Kidney (tissue), 14 donors: ENCODE results near the gene SSC5D. TPM values are rescaled to one million over a fixed set of nuclear protein-coding genes. Genes with fewer than 3 reads are reported as not detected.
A peak's percentile ranks its signal among the peaks of the same experiment; 100 is the strongest.

ENCODE experiments used
- DNase-seq, 5 donors: peaks; one replicate each; pipeline ENCODE4 v3.0.0-alpha.2; 2013 to 2020
- FAIRE-seq: peaks from 2 replicates; lab custom pipeline; 2012; peaks lifted over from hg19 to GRCh38; lab: Jason Lieb, UNC
- H3K27ac ChIP-seq, 2 donors: one replicate each; pipeline ENCODE4 v1.7.0; 2013; ENCODE audit warnings: low read depth in 2 of 2, low read length in 2 of 2, inconsistent platforms in 1 of 2
- H3K27me3 ChIP-seq: one replicate; pipeline ENCODE4 v1.7.1; 2013; ENCODE audit warnings: low read length, inconsistent platforms; ENCODE audit not compliant: control insufficient read depth, insufficient read depth
- H3K36me3 ChIP-seq, 3 donors: one replicate each; pipeline versions ENCODE4 v1.7.0 to v1.7.1; 2013; ENCODE audit warnings: low read length in 3 of 3, control low read depth in 1 of 3, inconsistent platforms in 1 of 3; ENCODE audit not compliant: insufficient read depth in 3 of 3, control insufficient read depth in 2 of 3
- H3K4me1 ChIP-seq, 3 donors: one replicate each; pipeline versions ENCODE4 v1.7.0 to v1.7.1; 2013; ENCODE audit warnings: low read length in 3 of 3, inconsistent platforms in 1 of 3, low read depth in 1 of 3; ENCODE audit not compliant: control insufficient read depth in 2 of 3, insufficient read depth in 2 of 3
- H3K4me3 ChIP-seq, 3 donors: one replicate each; pipeline versions ENCODE4 v1.7.0 to v1.8.1; 2013; ENCODE audit warnings: low read length in 3 of 3, control low read depth in 1 of 3, inconsistent platforms in 1 of 3
- H3K9ac ChIP-seq, 3 donors: one replicate each; pipeline versions ENCODE4 v1.7.0 to v1.7.1; 2013; ENCODE audit warnings: low read length in 3 of 3, control low read depth in 1 of 3, inconsistent platforms in 1 of 3
- H3K9me3 ChIP-seq, 3 donors: one replicate each; pipeline versions ENCODE4 v1.7.0 to v1.7.1; 2013; ENCODE audit warnings: low read length in 3 of 3, control low read depth in 1 of 3, inconsistent platforms in 1 of 3; ENCODE audit not compliant: control insufficient read depth in 2 of 3, insufficient read depth in 1 of 3
- intact Hi-C: fragments of 100-400 bp; cut with DNase I; formaldehyde crosslinking; loops from one replicate; pipeline ENCODE4 v1.11.1; 2022
- polyA plus RNA-seq: library from polyadenylated mRNA; stranded (reverse); fragments of 350-450 nt; fragmentation: Illumina TruSeq; extraction: RNeasy Lipid Tissue Mini Kit (QIAGEN cat#74804); gene quantifications from one replicate; pipeline ENCODE4 v1.2.3, GENCODE V29; 2014; ENCODE audit warnings: low read depth, low replicate concordance; ENCODE audit not compliant: insufficient read depth
- total RNA-seq: library from RNA; stranded (reverse); fragmentation: NEBNext Ultra II Directional; extraction: Animal tissue kit (Norgen Biotek cat#: 25700); gene quantifications from one replicate; pipeline ENCODE4 v1.2.1, GENCODE V29; 2021
- TF ChIP-seq, protein P1 (sequence below): IDR thresholded peaks from 3 replicates; pipeline ENCODE4 v1.5.1; 2012; ENCODE audit warnings: mild to moderate bottlenecking, moderate library complexity, borderline replicate concordance; ENCODE audit not compliant: insufficient read depth; ENCODE audit errors: extremely low read depth
- donor health status: control.
- donor health status: control.
- donor health status: control.
- donor health status: control.
- donor health status: control.
- donor health status: DM: yes; HTN: yes; CAD: no.
- donor health status: Normal renal cell carcinoma (clear cell type).

The SSC5D gene
- total and polyA plus RNA-seq, 2 donors from 2014 or later = 2.2 to 9.4 TPM

DNA sequence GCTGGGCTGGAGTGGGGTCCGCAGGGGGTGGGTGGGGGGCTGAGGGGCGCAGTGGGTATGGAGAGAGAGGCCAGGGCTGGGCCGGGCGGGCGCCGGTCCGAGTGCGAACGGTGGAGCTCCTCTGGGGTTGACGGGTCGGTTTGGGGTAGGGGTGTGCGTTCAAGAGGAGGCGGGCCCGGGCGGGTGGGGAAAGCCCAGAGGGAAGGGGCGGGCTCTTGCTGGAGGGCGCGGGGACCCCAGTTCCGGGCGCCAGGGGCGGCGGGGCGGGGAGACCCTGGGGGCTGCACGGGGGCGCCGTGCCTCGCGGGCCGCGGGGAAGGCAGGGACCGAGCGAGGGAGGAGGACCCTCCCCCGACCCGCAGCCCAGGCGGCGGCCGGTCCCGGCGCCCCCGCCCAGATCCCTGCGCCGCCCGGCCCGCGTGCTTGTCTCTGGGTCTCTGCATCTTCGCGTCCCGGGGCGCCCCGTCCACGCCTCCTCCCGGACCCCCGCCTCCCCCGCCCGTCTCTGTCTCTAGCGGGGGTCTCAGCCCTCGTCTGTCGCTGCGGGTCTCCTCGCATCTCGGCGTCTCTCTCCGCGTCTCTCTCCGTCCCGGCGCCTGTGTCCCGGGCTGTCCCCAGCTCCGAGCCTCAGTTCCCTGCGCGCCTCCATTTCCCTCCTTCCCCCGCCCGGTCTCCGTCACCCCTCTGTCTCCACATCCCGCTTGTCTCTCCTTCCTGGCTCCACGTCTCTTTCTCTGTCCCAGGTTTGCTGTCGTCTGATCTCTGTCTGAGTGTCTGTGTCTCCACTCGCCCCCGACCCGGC, 36.9 kb upstream of the SSC5D start:
- TF ChIP-seq, protein P1, sequence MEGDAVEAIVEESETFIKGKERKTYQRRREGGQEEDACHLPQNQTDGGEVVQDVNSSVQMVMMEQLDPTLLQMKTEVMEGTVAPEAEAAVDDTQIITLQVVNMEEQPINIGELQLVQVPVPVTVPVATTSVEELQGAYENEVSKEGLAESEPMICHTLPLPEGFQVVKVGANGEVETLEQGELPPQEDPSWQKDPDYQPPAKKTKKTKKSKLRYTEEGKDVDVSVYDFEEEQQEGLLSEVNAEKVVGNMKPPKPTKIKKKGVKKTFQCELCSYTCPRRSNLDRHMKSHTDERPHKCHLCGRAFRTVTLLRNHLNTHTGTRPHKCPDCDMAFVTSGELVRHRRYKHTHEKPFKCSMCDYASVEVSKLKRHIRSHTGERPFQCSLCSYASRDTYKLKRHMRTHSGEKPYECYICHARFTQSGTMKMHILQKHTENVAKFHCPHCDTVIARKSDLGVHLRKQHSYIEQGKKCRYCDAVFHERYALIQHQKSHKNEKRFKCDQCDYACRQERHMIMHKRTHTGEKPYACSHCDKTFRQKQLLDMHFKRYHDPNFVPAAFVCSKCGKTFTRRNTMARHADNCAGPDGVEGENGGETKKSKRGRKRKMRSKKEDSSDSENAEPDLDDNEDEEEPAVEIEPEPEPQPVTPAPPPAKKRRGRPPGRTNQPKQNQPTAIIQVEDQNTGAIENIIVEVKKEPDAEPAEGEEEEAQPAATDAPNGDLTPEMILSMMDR = no peak
- FAIRE-seq (no peak), DNase-seq (peak in 1 of 5 donors; percentile 64)
- Histone ChIP-seq H3K9me3 (no peaks in the 10 kb centered on the region), H3K27ac (no peak overlapping the region), H3K4me3 (no peak overlapping the region), H3K36me3 (no peaks in the 10 kb centered on the region), H3K9ac (no peak overlapping the region), H3K27me3 (peaks cover 16% of the 10 kb centered on the region), H3K4me1 (no peaks in the 10 kb centered on the region)
- intact Hi-C loops = no loop called here

DNA sequence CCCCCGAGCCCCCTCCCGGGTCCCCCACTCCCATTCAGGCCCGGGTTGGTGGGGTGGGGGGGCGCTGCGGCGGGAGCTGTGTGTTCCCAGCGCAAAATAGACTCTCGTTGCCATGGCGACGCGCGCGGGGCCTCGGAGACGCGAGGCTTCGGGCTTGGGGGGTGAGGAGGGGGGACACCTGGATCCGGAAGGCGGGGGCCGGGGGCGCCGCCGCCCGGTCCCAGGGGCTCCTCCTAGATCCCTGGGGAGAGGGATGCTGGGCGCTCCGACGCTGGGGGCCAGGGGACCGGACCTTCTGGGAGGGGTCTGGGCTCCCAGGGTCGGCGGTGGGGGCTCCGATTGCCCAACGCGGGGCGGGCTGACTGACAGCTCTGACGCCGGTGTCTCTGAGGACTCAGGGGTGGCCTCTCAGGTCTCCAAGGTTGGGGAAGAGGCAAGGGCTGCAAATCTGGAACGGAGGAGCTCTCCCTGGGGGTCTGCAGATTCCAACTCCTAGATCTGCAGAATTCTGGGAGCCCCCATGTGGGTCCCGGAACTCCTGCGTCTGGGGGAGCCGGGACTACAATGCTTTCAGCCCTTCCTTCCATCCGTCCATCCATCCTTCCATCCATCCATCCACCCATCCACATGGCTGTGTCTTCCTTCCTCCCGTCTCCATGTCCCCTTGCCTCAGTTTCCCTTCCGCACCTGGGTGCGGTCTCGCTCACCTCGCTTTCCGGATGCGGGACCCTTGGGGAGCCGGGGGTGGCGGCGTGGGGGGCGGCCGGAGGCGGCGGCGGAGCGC, 36.1 kb upstream of the SSC5D start:
- peak in 2 of 5 donors; percentile 65 to 77 for DNase-seq
- no peak for FAIRE-seq
- TF ChIP-seq, protein P1 = no peak
- no peak overlapping the region for H3K27ac ChIP-seq
- H3K4me3 ChIP-seq = peak overlapping the region in 1 of 3 donors; percentile 12
- H3K9me3 ChIP-seq = no peaks in the 10 kb centered on the region
- H3K27me3 ChIP-seq = peaks cover 13% of the 10 kb centered on the region
- intact Hi-C loops = no loop called here
- no peak overlapping the region for H3K9ac ChIP-seq
- H3K4me1 ChIP-seq = no peaks in the 10 kb centered on the region
- H3K36me3 ChIP-seq = no peaks in the 10 kb centered on the region

DNA sequence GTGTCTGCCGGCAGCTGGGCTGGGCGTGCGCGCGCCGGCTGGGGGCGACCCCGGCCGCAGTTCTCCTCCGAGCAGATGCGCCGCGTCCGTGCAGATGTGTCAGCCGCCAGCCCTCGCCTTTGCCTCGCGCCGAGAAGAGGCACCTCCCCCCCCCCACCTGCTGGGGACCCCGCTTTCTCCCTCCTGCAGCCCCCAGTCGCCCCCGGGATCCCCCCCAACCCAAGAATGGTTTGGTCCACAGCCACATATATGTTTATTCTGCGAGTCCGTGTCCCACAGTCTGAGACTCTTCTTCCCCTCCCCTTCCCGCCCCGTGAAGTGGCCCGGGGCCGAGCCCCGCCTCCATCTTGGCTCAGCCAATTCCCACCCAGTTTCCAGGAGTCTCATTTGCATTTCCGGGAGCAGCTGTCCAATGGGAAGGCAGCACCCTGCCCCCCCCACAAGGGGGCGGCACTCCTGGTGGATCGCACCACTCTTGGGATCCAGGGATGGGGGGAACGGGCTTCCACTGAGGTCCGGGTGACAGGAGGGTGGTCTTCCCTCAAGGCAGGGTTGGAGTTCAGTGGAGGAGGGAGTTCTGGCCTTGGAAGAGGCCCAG, 35.4 kb upstream of the SSC5D start:
- H3K27me3 ChIP-seq = peaks cover 10% of the 10 kb centered on the region
- intact Hi-C loops = no loop called here
- H3K27ac ChIP-seq = no peak overlapping the region
- no peaks in the 10 kb centered on the region for H3K4me1 ChIP-seq
- FAIRE-seq (no peak), DNase-seq (peak; percentile 91 to 96 (median 95))
- no peak overlapping the region for H3K4me3 ChIP-seq
- H3K9me3 ChIP-seq = no peaks in the 10 kb centered on the region
- no peaks in the 10 kb centered on the region for H3K36me3 ChIP-seq
- H3K9ac ChIP-seq = no peak overlapping the region
- TF ChIP-seq, protein P1 = no peak
